OCI-LY3 (cell line): ENCODE results near the gene TXLNA.
"Not testable (repeated sequence)": the region's sequence is repeated elsewhere in the genome, so short reads cannot be mapped to it uniquely, and the experiment has no call there.

ENCODE experiments used
- H2AFZ ChIP-seq: fragments of 200-600, 300-600 bp; shearing (Covaris generic); 2 replicates; pipeline ENCODE4 v1.6.0; 2014; ENCODE audit warnings: antibody characterized with exemption, low read depth, low read length
- H3K27ac ChIP-seq: fragments of 200-600, 300-600 bp; sonication (generic); 2 replicates; pipeline ENCODE4 v1.5.1; 2014; ENCODE audit warnings: mild to moderate bottlenecking, low read length, moderate library complexity, mixed read lengths
- H3K27me3 ChIP-seq: fragments of 200-600, 300-600 bp; sonication (generic); 2 replicates; pipeline ENCODE4 v1.6.1; 2014; ENCODE audit warnings: low read depth, low read length, mixed read lengths
- H3K36me3 ChIP-seq: fragments of 200-600, 300-600 bp; sonication (generic); replicated peaks from 2 replicates; pipeline ENCODE3; 2014; ENCODE audit warnings: low read depth, low read length, mixed read lengths
- H3K4me1 ChIP-seq: fragments of 300-600, 200-600 bp; sonication (generic); 2 replicates; pipeline ENCODE4 v1.6.1; 2014; ENCODE audit warnings: low read length, mixed read lengths
- H3K4me2 ChIP-seq: fragments of 200-600, 300-600 bp; sonication (generic); 2 replicates; pipeline ENCODE4 v1.6.1; 2014; ENCODE audit warnings: low read length, mixed read lengths
- H3K4me3 ChIP-seq: fragments of 300-600, 200-600 bp; sonication (generic); 2 replicates; pipeline ENCODE4 v1.5.1; 2014; ENCODE audit warnings: antibody characterized with exemption, mild to moderate bottlenecking, low read length, moderate library complexity
- H3K79me2 ChIP-seq: fragments of 300-600, 200-600 bp; shearing (Covaris generic); 2 replicates; pipeline ENCODE4 v1.6.1; 2014; ENCODE audit warnings: mild to moderate bottlenecking, low read length, mixed read lengths
- H3K9ac ChIP-seq: fragments of 300-600, 200-600 bp; shearing (Covaris generic); 2 replicates; pipeline ENCODE4 v1.6.0; 2014; ENCODE audit warnings: mild to moderate bottlenecking, low read length, moderate library complexity
- H3K9me3 ChIP-seq: fragments of 200-600, 300-600 bp; shearing (Covaris generic); 2 replicates; pipeline ENCODE4 v1.6.1; 2014; ENCODE audit warnings: low read length, mixed read lengths; ENCODE audit not compliant: insufficient read depth
- H4K20me1 ChIP-seq: fragments of 200-600, 300-600 bp; sonication (generic); 2 replicates; pipeline ENCODE4 v1.6.1; 2016; ENCODE audit warnings: low read length, mixed read lengths; ENCODE audit not compliant: insufficient read depth
- CTCF ChIP-seq: fragments of 200-600, 300-600 bp; sonication (generic); IDR thresholded peaks from 2 replicates; pipeline ENCODE4 v1.5.1; 2014; ENCODE audit warnings: antibody characterized with exemption, low read length, low read depth
- EZH2phosphoT487 ChIP-seq: fragments of 200-600 bp; shearing (Covaris generic); IDR thresholded peaks from 2 replicates; pipeline ENCODE4 v1.6.1; 2018; ENCODE audit warnings: antibody characterized with exemption, mixed run types, low read depth

TXLNA gene

GRCh38 chr1:32142446-32143301 lies 36.8 kb upstream of the TXLNA start:
- Histone ChIP-seq H3K36me3 (peaks cover 12% of the 10 kb centered on the region), H2AFZ (no peak overlapping the region), H4K20me1 (peaks cover 26% of the 10 kb centered on the region), H3K9ac (no peak overlapping the region), H3K9me3 (no peaks in the 10 kb centered on the region), H3K4me1 (peaks cover 18% of the 10 kb centered on the region; the same call in 1 of the 2 replicates), H3K27ac (no peak overlapping the region), H3K79me2 (peaks cover 70% of the 10 kb centered on the region), H3K4me3 (no peak overlapping the region), H3K4me2 (no peak overlapping the region), H3K27me3 (0 out of 2 replicates have a peak, but pooled peaks cover 4% of the 10 kb centered on the region)
- TF ChIP-seq EZH2phosphoT487 (no peak), CTCF (no peak)

- not testable (repeated sequence) for H3K27me3 ChIP-seq, H3K27ac ChIP-seq, H3K4me3 ChIP-seq, H3K9me3 ChIP-seq, H3K4me2 ChIP-seq, H2AFZ ChIP-seq, H3K9ac ChIP-seq
- peaks cover 76% of the 10 kb centered on the region for H3K79me2 ChIP-seq
- peaks cover 16% of the 10 kb centered on the region for H3K36me3 ChIP-seq
- peaks cover 18% of the 10 kb centered on the region; the same call in 1 of the 2 replicates for H3K4me1 ChIP-seq
- peaks cover 26% of the 10 kb centered on the region for H4K20me1 ChIP-seq
Measured at GRCh38 chr1:32143302-32143695, 36.2 kb upstream of the TXLNA start.

- peaks cover 20% of the 10 kb centered on the region for H3K36me3 ChIP-seq
- H3K4me3 ChIP-seq: no peak overlapping the region
- no peak overlapping the region for H3K27ac ChIP-seq
- 0 out of 2 replicates have a peak, but pooled peaks cover 4% of the 10 kb centered on the region for H3K27me3 ChIP-seq
- no peak overlapping the region for H3K4me2 ChIP-seq
- H3K79me2 ChIP-seq: peaks cover 74% of the 10 kb centered on the region
- H3K4me1 ChIP-seq: peaks cover 18% of the 10 kb centered on the region; the same call in 1 of the 2 replicates
- peaks cover 22% of the 10 kb centered on the region for H4K20me1 ChIP-seq
- TF ChIP-seq CTCF: no peak
- no peak for TF ChIP-seq EZH2phosphoT487
- no peak overlapping the region for H2AFZ ChIP-seq
- peaks cover 4% of the 10 kb centered on the region; the same call in 1 of the 2 replicates for H3K9me3 ChIP-seq
- H3K9ac ChIP-seq: no peak overlapping the region
Measured at GRCh38 chr1:32144033-32144432, 35.4 kb upstream of the TXLNA start.

- not testable (repeated sequence) for H3K9me3 ChIP-seq, H3K27ac ChIP-seq, H2AFZ ChIP-seq, H3K9ac ChIP-seq, H3K4me2 ChIP-seq, H3K4me3 ChIP-seq, H3K27me3 ChIP-seq, H4K20me1 ChIP-seq
- Histone ChIP-seq H3K79me2 (peaks cover 69% of the 10 kb centered on the region), H3K4me1 (peaks cover 17% of the 10 kb centered on the region; the same call in 1 of the 2 replicates), H3K36me3 (peaks cover 21% of the 10 kb centered on the region)
Measured at GRCh38 chr1:32147799-32148198, 31.7 kb upstream of the TXLNA start.

- Histone ChIP-seq H2AFZ (no peak overlapping the region), H3K79me2 (peaks cover 48% of the 10 kb centered on the region), H3K9ac (no peak overlapping the region), H3K4me1 (peaks cover 10% of the 10 kb centered on the region), H3K36me3 (peaks cover 18% of the 10 kb centered on the region), H3K27me3 (0 out of 2 replicates have a peak, but pooled peaks cover 3% of the 10 kb centered on the region), H3K9me3 (peaks cover 4% of the 10 kb centered on the region; the same call in 1 of the 2 replicates), H3K27ac (no peak overlapping the region), H3K4me2 (no peak overlapping the region), H4K20me1 (peaks cover 4% of the 10 kb centered on the region; the same call in 1 of the 2 replicates), H3K4me3 (no peak overlapping the region)
- TF ChIP-seq CTCF (no peak), EZH2phosphoT487 (no peak)
Measured at GRCh38 chr1:32150847-32151246, 28.6 kb upstream of the TXLNA start.
